C4-2B (cell line): Measurements from ENCODE around the gene DYRK1A.

Source experiments
- ZFX ChIP-seq: fragments of 450-650 bp; IDR thresholded peaks from 2 replicates; pipeline ENCODE4 v1.6.1; 2017
- TF ChIP-seq, protein P1 (sequence below): fragments of 450-650 bp; conservative IDR thresholded peaks from 2 replicates; pipeline ENCODE4 v1.5.1; 2017; ENCODE audit warnings: mild to moderate bottlenecking

- TF ChIP-seq, protein P1, sequence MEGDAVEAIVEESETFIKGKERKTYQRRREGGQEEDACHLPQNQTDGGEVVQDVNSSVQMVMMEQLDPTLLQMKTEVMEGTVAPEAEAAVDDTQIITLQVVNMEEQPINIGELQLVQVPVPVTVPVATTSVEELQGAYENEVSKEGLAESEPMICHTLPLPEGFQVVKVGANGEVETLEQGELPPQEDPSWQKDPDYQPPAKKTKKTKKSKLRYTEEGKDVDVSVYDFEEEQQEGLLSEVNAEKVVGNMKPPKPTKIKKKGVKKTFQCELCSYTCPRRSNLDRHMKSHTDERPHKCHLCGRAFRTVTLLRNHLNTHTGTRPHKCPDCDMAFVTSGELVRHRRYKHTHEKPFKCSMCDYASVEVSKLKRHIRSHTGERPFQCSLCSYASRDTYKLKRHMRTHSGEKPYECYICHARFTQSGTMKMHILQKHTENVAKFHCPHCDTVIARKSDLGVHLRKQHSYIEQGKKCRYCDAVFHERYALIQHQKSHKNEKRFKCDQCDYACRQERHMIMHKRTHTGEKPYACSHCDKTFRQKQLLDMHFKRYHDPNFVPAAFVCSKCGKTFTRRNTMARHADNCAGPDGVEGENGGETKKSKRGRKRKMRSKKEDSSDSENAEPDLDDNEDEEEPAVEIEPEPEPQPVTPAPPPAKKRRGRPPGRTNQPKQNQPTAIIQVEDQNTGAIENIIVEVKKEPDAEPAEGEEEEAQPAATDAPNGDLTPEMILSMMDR: no peak
- no peak for TF ChIP-seq ZFX
Observed at GRCh38 chr21:37564341-37564923, 197.9 kb downstream of the DYRK1A start.
